ENCODE measurements around the gene COBLL1. TPM values are rescaled to one million over a fixed set of nuclear protein-coding genes. Genes with fewer than 3 reads are reported as not detected.
"Not testable (repeated sequence)": the region's sequence is repeated elsewhere in the genome, so short reads cannot be mapped to it uniquely, and the experiment has no call there.

Gene COBLL1
- polyA plus RNA-seq: 10 to 100 TPM in 2 of 3 donors, 1 to 10 TPM in 1; 7.0 to 28.2 (median 27.1) TPM

- WGBS, 3 donors: 0 to 1% (median 1%) methylated on average over 51 to 57 of the region's 57 CpGs
- H3K27ac ChIP-seq (ENCODE audit: low read depth, low read length): peak within 1 kb of the TSS; percentile 40
Measured at GRCh38 chr2:164841719-164842623, at the start of gene COBLL1. Gene COBLL1, minus strand, starts transcription at chr2:164841823. Its CDS starts 627 bp downstream, at chr2:164841196.

GRCh38 chr2:164890544-164890943 lies 48.9 kb upstream of the COBLL1 start:
- 24 to 39% (median 37%) methylated on average over 4 of the region's 4 CpGs for WGBS, 3 donors
- H3K27ac ChIP-seq (ENCODE audit: low read depth, low read length): no peak overlapping the region

DNA sequence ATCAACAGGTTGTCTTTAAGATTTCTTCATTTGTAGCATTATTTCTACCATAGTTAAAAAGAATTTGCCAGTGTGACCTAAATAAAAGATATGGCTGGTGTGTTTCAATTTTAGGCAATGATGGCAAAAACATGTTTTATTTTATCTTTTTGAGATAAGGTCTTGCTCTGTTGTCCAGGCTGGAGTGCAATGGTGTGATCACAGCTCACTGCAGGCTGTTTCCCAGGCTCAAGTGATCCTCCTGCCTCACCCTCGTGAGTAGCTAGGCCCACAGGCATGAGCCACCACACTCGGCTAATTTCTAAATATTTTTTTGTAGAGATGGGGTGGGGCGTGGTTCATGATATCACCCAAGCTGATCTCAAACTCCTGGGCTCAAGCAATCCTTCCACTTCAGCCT lies 47.0 kb upstream of the COBLL1 start:
- WGBS, 3 donors: 85 to 96% (median 86%) methylated on average over 3 of the region's 3 CpGs
- H3K27ac ChIP-seq (ENCODE audit: low read depth, low read length): no peak overlapping the region

DNA sequence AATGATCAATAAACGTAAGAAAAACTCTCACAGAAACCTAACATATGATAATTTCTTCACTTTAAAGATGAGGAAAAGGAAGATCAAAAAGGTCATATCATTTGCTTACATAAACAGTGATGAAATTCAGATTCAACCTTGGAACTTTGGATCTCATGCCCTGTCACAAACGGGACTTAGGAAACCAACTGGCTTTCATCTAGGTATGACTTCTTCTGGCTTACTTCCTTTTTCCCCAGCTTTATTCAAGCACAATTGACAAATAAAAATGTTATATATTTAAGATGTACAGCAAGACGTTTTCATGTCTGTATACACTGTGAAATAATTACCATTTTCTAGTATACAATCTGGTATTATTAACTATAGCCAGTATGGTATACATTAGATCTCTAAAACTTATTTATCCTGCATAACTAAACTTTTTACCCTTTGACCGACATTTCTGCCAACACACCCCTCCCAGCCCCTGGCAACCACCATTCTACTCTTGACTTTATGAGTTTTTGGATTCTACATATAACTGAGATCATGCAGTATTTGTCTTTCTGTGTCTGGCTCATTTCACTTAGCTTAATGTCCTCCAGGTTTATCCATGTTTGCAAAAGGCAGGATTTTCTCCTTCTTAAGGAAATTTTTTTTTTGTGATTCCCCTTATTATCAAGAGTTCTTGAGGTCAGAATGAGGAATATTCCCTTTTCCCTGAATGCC lies 46.0 kb upstream of the COBLL1 start:
- no peak overlapping the region for H3K27ac ChIP-seq (ENCODE audit: low read depth, low read length)
- 63 to 70% (median 69%) methylated on average over 4 of the region's 4 CpGs for WGBS, 3 donors

- WGBS, 3 donors: 72 to 83% (median 82%) methylated on average over 9 of the region's 9 CpGs
- H3K27ac ChIP-seq (ENCODE audit: low read depth, low read length): no peak overlapping the region
Measured at GRCh38 chr2:164882276-164882675, 40.7 kb upstream of the COBLL1 start.

GRCh38 chr2:164881524-164881923 lies 39.9 kb upstream of the COBLL1 start:
- WGBS, 3 donors: 77 to 91% (median 84%) methylated on average over 1 of the region's 1 CpG
- H3K27ac ChIP-seq (ENCODE audit: low read depth, low read length): no peak overlapping the region

- 51 to 74% (median 68%) methylated on average over 2 of the region's 2 CpGs for WGBS, 3 donors
- H3K27ac ChIP-seq (ENCODE audit: low read depth, low read length): no peak overlapping the region
Measured at GRCh38 chr2:164879901-164880535, 38.4 kb upstream of the COBLL1 start.

DNA sequence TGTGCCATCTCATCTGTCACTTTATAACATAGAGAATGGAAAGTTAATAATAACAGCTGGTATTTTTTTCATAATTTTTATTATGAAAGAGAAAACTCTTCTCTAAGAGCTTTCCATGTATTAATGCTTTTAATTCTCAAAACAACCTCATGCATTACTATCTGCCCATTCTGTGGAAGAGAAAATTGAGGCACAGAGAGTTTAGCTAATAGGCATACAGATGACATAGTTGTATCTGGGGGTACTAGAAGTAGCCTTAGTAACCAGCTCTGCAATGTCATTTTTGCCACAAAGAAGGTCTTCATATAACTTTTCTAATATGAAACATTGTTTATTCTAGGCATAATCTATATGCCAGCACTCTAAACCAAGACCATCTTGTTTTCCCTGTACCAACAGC lies 36.3 kb upstream of the COBLL1 start:
- H3K27ac ChIP-seq (ENCODE audit: low read depth, low read length): no peak overlapping the region

DNA sequence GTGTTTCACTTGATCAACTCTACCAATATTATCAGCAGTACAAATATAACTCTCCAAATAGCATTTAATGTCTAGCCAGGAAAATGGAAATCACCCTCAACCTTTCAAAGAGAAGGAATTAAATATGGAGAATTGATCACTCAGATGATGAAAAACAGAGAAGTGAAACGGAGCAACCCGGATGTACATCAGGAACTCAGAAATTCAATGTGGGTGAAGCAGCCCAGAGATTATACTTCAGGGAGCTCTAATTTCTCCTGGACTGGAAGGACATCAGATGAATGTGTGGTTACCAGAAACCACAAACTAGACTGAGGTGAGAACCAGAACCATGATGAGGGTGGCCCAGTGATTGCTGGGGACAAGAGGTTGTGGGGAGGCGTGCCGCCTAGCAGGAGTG lies 35.5 kb upstream of the COBLL1 start:
- WGBS, 3 donors: 84 to 93% (median 88%) methylated on average over 4 of the region's 4 CpGs
- no peak overlapping the region for H3K27ac ChIP-seq (ENCODE audit: low read depth, low read length)

DNA sequence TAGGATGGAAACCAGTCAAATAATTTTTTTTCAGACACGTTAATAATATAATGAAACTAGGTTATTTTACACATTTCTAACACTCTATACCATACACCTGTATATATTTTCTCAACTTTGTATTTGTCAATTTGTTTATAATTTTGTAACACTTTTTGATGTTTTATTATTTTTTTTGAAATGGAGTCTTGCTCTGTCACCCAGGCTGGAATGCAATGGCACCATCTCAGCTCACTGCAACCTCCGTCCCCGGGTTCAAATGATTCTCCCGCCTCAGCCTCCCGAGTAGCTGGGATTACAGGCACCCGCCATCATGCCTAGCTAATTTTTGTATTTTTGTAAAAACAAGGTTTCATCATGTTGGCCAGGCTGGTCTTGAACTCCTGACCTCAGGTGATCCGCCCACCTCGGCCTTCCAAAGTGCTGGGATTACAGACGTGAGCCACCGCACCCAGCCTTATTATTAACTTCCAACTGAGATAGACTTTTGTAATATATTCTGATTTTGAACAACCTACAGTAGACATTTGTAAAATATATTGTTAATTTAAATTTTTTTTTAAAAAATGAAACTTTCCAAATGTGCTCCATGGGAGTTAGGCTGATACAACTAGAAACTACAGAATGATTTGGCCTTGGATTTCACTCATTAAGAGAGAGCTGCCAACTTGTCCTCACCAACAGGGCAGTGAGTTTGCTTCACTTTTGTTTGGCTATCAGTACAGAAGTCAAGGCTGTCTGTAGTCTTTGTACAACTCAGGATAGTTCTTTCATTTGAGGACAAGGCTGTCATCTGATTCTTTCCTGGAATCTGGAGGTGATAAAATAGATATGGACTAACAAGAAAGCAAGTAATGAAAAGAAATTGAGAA lies 33.9 kb upstream of the COBLL1 start:
- no peak overlapping the region for H3K27ac ChIP-seq (ENCODE audit: low read depth, low read length)
- 91 to 96% (median 92%) methylated on average over 10 of the region's 10 CpGs for WGBS, 3 donors

GRCh38 chr2:164873210-164873908 lies 31.7 kb upstream of the COBLL1 start:
- 83 to 87% (median 86%) methylated on average over 9 of the region's 9 CpGs for WGBS, 3 donors
- no peak overlapping the region for H3K27ac ChIP-seq (ENCODE audit: low read depth, low read length)

DNA sequence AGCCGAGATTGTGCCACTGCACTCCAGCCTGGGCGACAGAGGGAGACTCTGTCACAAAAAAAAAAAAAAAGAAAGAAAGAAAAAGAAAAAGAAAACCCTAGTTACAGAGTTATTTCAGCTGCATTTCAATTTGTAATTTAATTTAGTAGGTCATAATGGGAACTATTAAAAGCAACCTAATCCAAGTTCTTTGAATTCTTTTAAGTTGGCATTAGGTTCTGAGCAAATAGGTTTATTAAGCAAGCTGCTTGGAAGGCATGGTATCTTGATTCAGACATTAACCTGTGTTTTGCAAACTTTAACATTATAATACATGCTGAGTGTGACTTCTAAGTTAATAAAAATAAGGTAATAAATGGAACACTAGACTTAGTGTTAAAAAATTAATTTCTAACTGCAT lies 29.8 kb upstream of the COBLL1 start:
- H3K27ac ChIP-seq (ENCODE audit: low read depth, low read length): no peak overlapping the region
- WGBS, 3 donors: 86 to 93% (median 89%) methylated on average over 2 of the region's 2 CpGs

- H3K27ac ChIP-seq (ENCODE audit: low read depth, low read length): no peak overlapping the region
Measured at GRCh38 chr2:164869420-164869772, 27.8 kb upstream of the COBLL1 start.

GRCh38 chr2:164868563-164869419 lies 27.2 kb upstream of the COBLL1 start:
- WGBS, 3 donors: 82 to 87% (median 83%) methylated on average over 5 of the region's 5 CpGs
- H3K27ac ChIP-seq (ENCODE audit: low read depth, low read length): no peak overlapping the region

GRCh38 chr2:164867779-164868397 lies 26.3 kb upstream of the COBLL1 start:
- WGBS, 3 donors: 53 to 58% (median 54%) methylated on average over 3 of the region's 3 CpGs
- no peak overlapping the region for H3K27ac ChIP-seq (ENCODE audit: low read depth, low read length)

DNA sequence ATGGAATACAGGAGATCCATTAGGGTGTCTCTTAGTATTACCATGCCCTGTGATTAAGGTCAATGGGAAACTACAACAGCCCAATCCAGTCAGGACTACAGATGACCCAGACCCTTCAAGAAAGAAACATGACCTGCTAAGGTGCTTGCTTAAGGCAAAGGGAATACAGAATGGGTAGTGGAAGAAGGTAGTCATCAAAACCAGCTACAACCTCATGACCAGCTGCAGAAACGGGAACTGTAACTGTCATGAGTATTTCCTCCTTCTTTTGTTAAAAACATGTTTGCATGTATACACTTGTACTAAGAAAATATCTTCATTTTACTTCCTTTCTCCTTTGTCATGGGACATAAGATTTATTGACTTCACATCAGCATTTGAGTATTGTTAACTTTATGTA lies 24.8 kb upstream of the COBLL1 start:
- not testable (repeated sequence) for H3K27ac ChIP-seq (ENCODE audit: low read depth, low read length)
- WGBS, 3 donors: 48 to 85% (median 59%) methylated on average over 1 of the region's 1 CpG

GRCh38 chr2:164860694-164861042 lies 19.0 kb upstream of the COBLL1 start:
- H3K27ac ChIP-seq (ENCODE audit: low read depth, low read length): no peak overlapping the region

All from adipose tissue (tissue), 3 donors.